HepG2 (cell line): ENCODE results near the gene CRYM. TPM values are rescaled to one million over a fixed set of nuclear protein-coding genes. Genes with fewer than 3 reads are reported as not detected.

Experiments used
- BRD4 ChIP-seq: sonication (generic); formaldehyde crosslinking; IDR thresholded peaks from 2 replicates; pipeline ENCODE4 v1.4.0; 2020; ENCODE audit warnings: missing genetic modification reagents
- FOXA3 ChIP-seq: IDR thresholded peaks from 2 replicates; pipeline ENCODE4 v1.6.1; 2016; ENCODE audit warnings: missing genetic modification reagents, missing compliant biosample characterization
- HBP1 ChIP-seq: IDR thresholded peaks from 2 replicates; pipeline ENCODE4 v1.6.1; 2016; ENCODE audit warnings: low read depth, control low read depth
- HMG20B ChIP-seq: conservative IDR thresholded peaks from 2 replicates; pipeline ENCODE4 v1.6.1; 2016; ENCODE audit warnings: missing genetic modification reagents, missing compliant biosample characterization
- MBNL3 ChIP-seq: fragments of 250-450 bp; sonication (Bioruptor Pico); conservative IDR thresholded peaks from 2 replicates; pipeline ENCODE4 v1.8.0; 2022; ENCODE audit warnings: mild to moderate bottlenecking, inconsistent platforms
- MEIS2 ChIP-seq: sonication (generic); formaldehyde crosslinking; IDR thresholded peaks from 2 replicates; pipeline ENCODE4 v1.9.0; 2021; ENCODE audit warnings: mild to moderate bottlenecking, missing genetic modification reagents
- NR0B2 ChIP-seq: sonication (generic); formaldehyde crosslinking; IDR thresholded peaks from 2 replicates; pipeline ENCODE4 v1.4.0; 2020; ENCODE audit warnings: mild to moderate bottlenecking, missing genetic modification reagents
- NR2F2 ChIP-seq: IDR thresholded peaks from 2 replicates; pipeline ENCODE4 v1.6.1; 2012; ENCODE audit warnings: low read depth, inconsistent platforms, borderline replicate concordance
- TARDBP ChIP-seq: sonication (generic); formaldehyde crosslinking; IDR thresholded peaks from 2 replicates; pipeline ENCODE4 v1.8.0; 2022; ENCODE audit warnings: mild to moderate bottlenecking, missing genetic modification reagents
- TGIF2 ChIP-seq: IDR thresholded peaks from 2 replicates; pipeline ENCODE4 v1.6.1; 2016; ENCODE audit warnings: control low read depth, missing compliant biosample characterization
- ZNF468 ChIP-seq: sonication (generic); formaldehyde crosslinking; IDR thresholded peaks from 2 replicates; pipeline ENCODE4 v1.8.0; 2022; ENCODE audit warnings: mild to moderate bottlenecking, moderate library complexity, missing genetic modification reagents
- ZNF746 ChIP-seq: sonication (generic); formaldehyde crosslinking; IDR thresholded peaks from 2 replicates; pipeline ENCODE4 v1.8.0; 2022; ENCODE audit warnings: mild to moderate bottlenecking, missing genetic modification reagents
- ZNF792 ChIP-seq: IDR thresholded peaks from 2 replicates; pipeline ENCODE4 v1.6.1; 2016
- polyA plus RNA-seq, 8 experiments: library from polyadenylated mRNA; depleted of rRNA in 3 of 8; stranded (reverse) in 7 of 8; unstranded in 1 of 8; fragments of >200 nt; fragmentation: Illumina TruSeq in 4 of 8; extraction: Trizol in 4 of 8; gene quantifications; 2 replicates each; pipeline versions ENCODE4 v1.2.1 to v1.2.3, GENCODE V29; 2011 to 2016; ENCODE audit warnings: low read depth in 4 of 8, missing spikeins in 1 of 8, mixed read lengths in 1 of 8; ENCODE audit not compliant: insufficient read depth in 1 of 8
- total RNA-seq, 5 experiments: library from RNA; depleted of rRNA; stranded (reverse); fragments of >200 nt; fragmentation: Illumina TruSeq; extraction: Trizol; gene quantifications; 2 replicates each; pipeline ENCODE4 v1.2.3, GENCODE V29; 2016; ENCODE audit warnings: low read depth in 1 of 5
- TF ChIP-seq, protein P1 (sequence below): IDR thresholded peaks from 2 replicates; pipeline ENCODE4 v1.6.1; 2016; ENCODE audit warnings: low read depth, missing genetic modification reagents, missing compliant biosample characterization
- TF ChIP-seq, protein P2 (sequence below), 2 experiments: sonication (generic) in 1 of 2; formaldehyde crosslinking in 1 of 2; IDR thresholded peaks; 2 replicates each; pipeline versions ENCODE4 v1.4.0 to v1.6.1; 2016 to 2020; ENCODE audit warnings: borderline replicate concordance in 1 of 2, low read depth in 1 of 2, mild to moderate bottlenecking in 1 of 2, missing genetic modification reagents in 1 of 2

Gene CRYM
- total and polyA plus RNA-seq, 2 of the 13 experiments (the other 11 are each of a cell fraction or from before 2014, with no cell fraction given) = 1.9 to 2.2 TPM

DNA sequence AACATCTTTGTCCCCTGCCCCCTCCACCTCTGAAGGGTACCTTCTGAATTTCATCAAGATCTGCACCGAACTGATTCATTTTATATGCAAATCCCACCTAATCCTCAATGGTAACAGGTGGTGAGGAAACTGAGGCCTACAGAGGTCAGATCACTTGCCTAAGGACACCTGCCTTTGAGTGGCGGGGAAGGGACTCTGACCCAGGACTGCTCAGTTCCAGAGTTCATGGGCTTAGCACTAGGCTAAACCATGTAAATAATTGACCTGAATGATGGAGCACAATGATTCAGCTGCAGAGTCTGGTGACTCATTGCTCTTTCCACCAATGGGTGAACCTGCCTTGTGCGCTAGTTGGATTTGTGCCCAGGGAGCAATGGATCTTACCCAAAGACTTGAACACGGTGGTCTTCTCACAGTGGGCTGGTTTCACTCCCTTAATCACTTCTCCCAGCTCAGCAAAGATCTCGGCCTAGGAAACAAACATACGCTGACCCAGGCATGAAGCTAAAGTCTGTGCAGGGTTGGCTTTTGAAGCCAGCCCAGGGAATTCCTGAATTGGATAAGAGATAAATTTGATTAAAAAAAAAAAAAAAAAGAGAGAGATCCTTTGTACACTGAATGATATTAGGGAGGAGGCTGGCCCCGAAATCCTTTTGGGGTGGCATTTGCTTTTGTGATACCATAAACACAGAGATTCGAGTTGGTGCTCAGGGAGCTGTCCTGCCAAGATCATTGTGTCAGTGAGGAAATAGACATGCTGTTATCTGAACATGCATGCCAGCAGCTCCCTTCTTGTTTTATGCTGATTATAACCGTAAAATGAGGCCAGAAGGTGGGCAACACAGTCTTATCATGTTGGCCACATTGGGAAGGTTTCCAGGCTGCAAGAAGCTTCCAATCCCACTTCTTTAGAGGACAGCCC, 17.0 kb downstream of the CRYM start (continued):
- TF ChIP-seq, protein P1, sequence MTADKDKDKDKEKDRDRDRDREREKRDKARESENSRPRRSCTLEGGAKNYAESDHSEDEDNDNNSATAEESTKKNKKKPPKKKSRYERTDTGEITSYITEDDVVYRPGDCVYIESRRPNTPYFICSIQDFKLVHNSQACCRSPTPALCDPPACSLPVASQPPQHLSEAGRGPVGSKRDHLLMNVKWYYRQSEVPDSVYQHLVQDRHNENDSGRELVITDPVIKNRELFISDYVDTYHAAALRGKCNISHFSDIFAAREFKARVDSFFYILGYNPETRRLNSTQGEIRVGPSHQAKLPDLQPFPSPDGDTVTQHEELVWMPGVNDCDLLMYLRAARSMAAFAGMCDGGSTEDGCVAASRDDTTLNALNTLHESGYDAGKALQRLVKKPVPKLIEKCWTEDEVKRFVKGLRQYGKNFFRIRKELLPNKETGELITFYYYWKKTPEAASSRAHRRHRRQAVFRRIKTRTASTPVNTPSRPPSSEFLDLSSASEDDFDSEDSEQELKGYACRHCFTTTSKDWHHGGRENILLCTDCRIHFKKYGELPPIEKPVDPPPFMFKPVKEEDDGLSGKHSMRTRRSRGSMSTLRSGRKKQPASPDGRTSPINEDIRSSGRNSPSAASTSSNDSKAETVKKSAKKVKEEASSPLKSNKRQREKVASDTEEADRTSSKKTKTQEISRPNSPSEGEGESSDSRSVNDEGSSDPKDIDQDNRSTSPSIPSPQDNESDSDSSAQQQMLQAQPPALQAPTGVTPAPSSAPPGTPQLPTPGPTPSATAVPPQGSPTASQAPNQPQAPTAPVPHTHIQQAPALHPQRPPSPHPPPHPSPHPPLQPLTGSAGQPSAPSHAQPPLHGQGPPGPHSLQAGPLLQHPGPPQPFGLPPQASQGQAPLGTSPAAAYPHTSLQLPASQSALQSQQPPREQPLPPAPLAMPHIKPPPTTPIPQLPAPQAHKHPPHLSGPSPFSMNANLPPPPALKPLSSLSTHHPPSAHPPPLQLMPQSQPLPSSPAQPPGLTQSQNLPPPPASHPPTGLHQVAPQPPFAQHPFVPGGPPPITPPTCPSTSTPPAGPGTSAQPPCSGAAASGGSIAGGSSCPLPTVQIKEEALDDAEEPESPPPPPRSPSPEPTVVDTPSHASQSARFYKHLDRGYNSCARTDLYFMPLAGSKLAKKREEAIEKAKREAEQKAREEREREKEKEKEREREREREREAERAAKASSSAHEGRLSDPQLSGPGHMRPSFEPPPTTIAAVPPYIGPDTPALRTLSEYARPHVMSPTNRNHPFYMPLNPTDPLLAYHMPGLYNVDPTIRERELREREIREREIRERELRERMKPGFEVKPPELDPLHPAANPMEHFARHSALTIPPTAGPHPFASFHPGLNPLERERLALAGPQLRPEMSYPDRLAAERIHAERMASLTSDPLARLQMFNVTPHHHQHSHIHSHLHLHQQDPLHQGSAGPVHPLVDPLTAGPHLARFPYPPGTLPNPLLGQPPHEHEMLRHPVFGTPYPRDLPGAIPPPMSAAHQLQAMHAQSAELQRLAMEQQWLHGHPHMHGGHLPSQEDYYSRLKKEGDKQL (CRISPR knock-in tag) = peak; percentile 70; the same call in 1 of the 2 replicates
- TF ChIP-seq ZNF468 (CRISPR knock-in tag) (no peak), HBP1 (0 out of 2 replicates have a peak, but pooled peaks have one; percentile 50), NR2F2 (peak; percentile 55; the same call in 1 of the 2 replicates), TARDBP (CRISPR knock-in tag) (0 out of 2 replicates have a peak, but pooled peaks have one; percentile 59), MBNL3 (no peak), MEIS2 (CRISPR knock-in tag) (peak; percentile 87), FOXA3 (CRISPR knock-in tag) (peak; percentile 84), BRD4 (CRISPR knock-in tag) (peak; percentile 32; the same call in 1 of the 2 replicates), ZNF792 (CRISPR knock-in tag) (peak; percentile 93), TGIF2 (CRISPR knock-in tag) (peak; percentile 76; the same call in 1 of the 2 replicates), HMG20B (peak; percentile 71; the same call in 1 of the 2 replicates), ZNF746 (CRISPR knock-in tag) (no peak), NR0B2 (CRISPR knock-in tag) (peak; percentile 37; the same call in 1 of the 2 replicates)
- TF ChIP-seq, protein P2, sequence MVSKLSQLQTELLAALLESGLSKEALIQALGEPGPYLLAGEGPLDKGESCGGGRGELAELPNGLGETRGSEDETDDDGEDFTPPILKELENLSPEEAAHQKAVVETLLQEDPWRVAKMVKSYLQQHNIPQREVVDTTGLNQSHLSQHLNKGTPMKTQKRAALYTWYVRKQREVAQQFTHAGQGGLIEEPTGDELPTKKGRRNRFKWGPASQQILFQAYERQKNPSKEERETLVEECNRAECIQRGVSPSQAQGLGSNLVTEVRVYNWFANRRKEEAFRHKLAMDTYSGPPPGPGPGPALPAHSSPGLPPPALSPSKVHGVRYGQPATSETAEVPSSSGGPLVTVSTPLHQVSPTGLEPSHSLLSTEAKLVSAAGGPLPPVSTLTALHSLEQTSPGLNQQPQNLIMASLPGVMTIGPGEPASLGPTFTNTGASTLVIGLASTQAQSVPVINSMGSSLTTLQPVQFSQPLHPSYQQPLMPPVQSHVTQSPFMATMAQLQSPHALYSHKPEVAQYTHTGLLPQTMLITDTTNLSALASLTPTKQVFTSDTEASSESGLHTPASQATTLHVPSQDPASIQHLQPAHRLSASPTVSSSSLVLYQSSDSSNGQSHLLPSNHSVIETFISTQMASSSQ (IDR thresholded peaks at IDR 0.05; ENCODE audit: low read depth) = peak; percentile 98
- TF ChIP-seq, protein P2 (CRISPR knock-in tag; IDR thresholded peaks at IDR 0.05; ENCODE audit: borderline replicate concordance) = peak; percentile 100
